HepG2 (cell line): ENCODE data around the gene TIMM44. TPM values are rescaled to one million over a fixed set of nuclear protein-coding genes. Genes with fewer than 3 reads are reported as not detected.
A peak's percentile ranks its signal among the peaks of the same experiment; 100 is the strongest.

ENCODE experiments used
- CCAR2 ChIP-seq: fragments of 200-400 bp; formaldehyde crosslinking; optimal IDR thresholded peaks from 2 replicates; pipeline ENCODE3; 2018; ENCODE audit warnings: low read depth, mild to moderate bottlenecking, low read length, moderate library complexity
- ELF4 ChIP-seq: sonication (generic); formaldehyde crosslinking; IDR thresholded peaks from 2 replicates; pipeline ENCODE4 v1.5.0; 2020; ENCODE audit warnings: missing genetic modification reagents, mild to moderate bottlenecking, moderate library complexity, borderline replicate concordance
- HCFC1 ChIP-seq: fragments of 150-350 bp; IDR thresholded peaks from 2 replicates; pipeline ENCODE4 v1.6.1; 2014; ENCODE audit warnings: low read depth, low read length
- HMG20A ChIP-seq: IDR thresholded peaks from 2 replicates; pipeline ENCODE4 v1.6.1; 2016; ENCODE audit warnings: borderline replicate concordance
- HNRNPK ChIP-seq: fragments of 200-400 bp; formaldehyde crosslinking; IDR thresholded peaks from 2 replicates; pipeline ENCODE4 v1.6.1; 2018; ENCODE audit warnings: low read length, low read depth, moderate library complexity, mild to moderate bottlenecking; ENCODE audit not compliant: poor library complexity, severe bottlenecking
- SALL1 ChIP-seq: sonication (generic); formaldehyde crosslinking; IDR thresholded peaks from 2 replicates; pipeline ENCODE4 v1.8.0; 2022; ENCODE audit warnings: mild to moderate bottlenecking, missing genetic modification reagents
- YEATS4 ChIP-seq: sonication (generic); formaldehyde crosslinking; IDR thresholded peaks from 2 replicates; pipeline ENCODE4 v1.4.0; 2020; ENCODE audit warnings: missing genetic modification reagents, borderline replicate concordance
- YY1 ChIP-seq: IDR thresholded peaks from 2 replicates; pipeline ENCODE4 v1.6.1; 2011; ENCODE audit warnings: low read length, low read depth, moderate library complexity, mild to moderate bottlenecking; ENCODE audit not compliant: insufficient read depth, insufficient replicate concordance
- ZNF274 ChIP-seq: sonication (generic); formaldehyde crosslinking; IDR thresholded peaks from 2 replicates; pipeline ENCODE4 v1.5.1; 2020; ENCODE audit warnings: mild to moderate bottlenecking, missing genetic modification reagents
- ZNF431 ChIP-seq: sonication (generic); formaldehyde crosslinking; IDR thresholded peaks from 2 replicates; pipeline ENCODE4 v1.9.0; 2022; ENCODE audit warnings: missing genetic modification reagents, low read depth, mild to moderate bottlenecking, borderline replicate concordance
- ZNF432 ChIP-seq: sonication (generic); formaldehyde crosslinking; IDR thresholded peaks from 2 replicates; pipeline ENCODE4 v1.5.0; 2020; ENCODE audit warnings: missing genetic modification reagents, mild to moderate bottlenecking, borderline replicate concordance
- ZNF446 ChIP-seq: sonication (generic); formaldehyde crosslinking; IDR thresholded peaks from 2 replicates; pipeline ENCODE4 v1.5.0; 2020; ENCODE audit warnings: mild to moderate bottlenecking, missing genetic modification reagents
- ZNF547 ChIP-seq: sonication (generic); formaldehyde crosslinking; IDR thresholded peaks from 2 replicates; pipeline ENCODE4 v1.5.1; 2020; ENCODE audit warnings: mild to moderate bottlenecking, missing genetic modification reagents
- ZNF552 ChIP-seq: sonication (generic); formaldehyde crosslinking; IDR thresholded peaks from 2 replicates; pipeline ENCODE4 v1.9.0; 2022; ENCODE audit warnings: missing genetic modification reagents, mild to moderate bottlenecking, borderline replicate concordance
- polyA plus RNA-seq, 8 experiments: library from polyadenylated mRNA; depleted of rRNA in 3 of 8; stranded (reverse) in 7 of 8; unstranded in 1 of 8; fragments of >200 nt; fragmentation: Illumina TruSeq in 4 of 8; extraction: Trizol in 4 of 8; gene quantifications; 2 replicates each; pipeline versions ENCODE4 v1.2.1 to v1.2.3, GENCODE V29; 2011 to 2016; ENCODE audit warnings: low read depth in 4 of 8, missing spikeins in 1 of 8, mixed read lengths in 1 of 8; ENCODE audit not compliant: insufficient read depth in 1 of 8
- total RNA-seq, 5 experiments: library from RNA; depleted of rRNA; stranded (reverse); fragments of >200 nt; fragmentation: Illumina TruSeq; extraction: Trizol; gene quantifications; 2 replicates each; pipeline ENCODE4 v1.2.3, GENCODE V29; 2016; ENCODE audit warnings: low read depth in 1 of 5
- TF ChIP-seq, protein P1 (sequence below): sonication (generic); formaldehyde crosslinking; conservative IDR thresholded peaks from 2 replicates; pipeline ENCODE4 v1.5.0; 2020; ENCODE audit warnings: missing genetic modification reagents
- TF ChIP-seq, protein P2 (sequence below): sonication (generic); formaldehyde crosslinking; IDR thresholded peaks from 2 replicates; pipeline ENCODE4 v1.5.1; 2020; ENCODE audit warnings: missing genetic modification reagents, mild to moderate bottlenecking, borderline replicate concordance
- TF ChIP-seq, protein P3 (sequence below): sonication (generic); formaldehyde crosslinking; IDR thresholded peaks from 2 replicates; pipeline ENCODE4 v1.5.0; 2020; ENCODE audit warnings: missing genetic modification reagents
- TF ChIP-seq, protein P4 (sequence below): IDR thresholded peaks from 2 replicates; pipeline ENCODE4 v1.6.1; 2016; ENCODE audit warnings: mild to moderate bottlenecking
- TF ChIP-seq, protein P5 (sequence below): IDR thresholded peaks from 2 replicates; pipeline ENCODE4 v1.6.1; 2016; ENCODE audit warnings: low read depth, borderline replicate concordance

The TIMM44 gene
- total and polyA plus RNA-seq, 2 of the 13 experiments (the other 11 are each of a cell fraction or from before 2014, with no cell fraction given), result 42.9 to 72.6 TPM

DNA sequence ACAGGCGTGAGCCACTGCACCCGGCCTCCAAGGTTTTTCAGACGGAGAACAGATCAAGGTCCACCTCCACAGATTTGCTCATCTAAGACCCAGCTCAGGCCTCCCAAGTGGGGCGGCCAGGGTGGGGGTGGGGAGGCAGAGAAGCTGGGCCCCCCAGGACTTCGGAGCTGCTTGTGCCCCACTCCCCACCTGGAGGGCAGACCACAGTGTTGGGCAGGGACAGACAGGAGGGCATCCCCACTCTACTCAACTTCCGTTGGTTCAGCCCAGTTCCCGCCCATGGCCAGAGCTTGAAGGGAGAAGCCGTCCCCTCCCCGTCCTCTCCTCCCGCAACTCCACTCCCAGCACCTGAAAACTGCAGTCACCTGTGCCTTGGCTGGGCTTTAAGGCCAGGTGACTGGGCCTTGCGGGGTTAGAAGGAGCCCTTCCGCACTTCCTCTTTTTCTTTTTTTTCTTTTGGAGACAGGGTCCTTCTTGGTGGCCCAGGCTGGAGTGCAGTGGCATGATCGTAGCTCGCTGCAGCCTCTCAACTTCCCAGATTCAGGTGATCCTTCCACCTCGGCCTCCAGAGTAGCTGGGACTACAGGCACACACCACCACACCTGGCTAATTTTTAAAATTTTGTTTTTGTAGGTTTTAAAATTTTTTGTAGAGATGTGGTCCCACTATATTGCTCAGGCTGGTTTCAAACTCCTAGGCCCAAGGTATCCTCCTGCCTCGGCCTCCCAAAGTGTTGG is 55.9 kb downstream of the TIMM44 start (continued):
- TF ChIP-seq HMG20A (CRISPR knock-in tag) (no peak), ZNF274 (CRISPR knock-in tag) (peak; percentile 60; the same call in 1 of the 2 replicates), ZNF446 (CRISPR knock-in tag) (no peak), HNRNPK (no peak), ZNF547 (CRISPR knock-in tag) (peak; percentile 10; the same call in 1 of the 2 replicates), ZNF431 (no peak), HCFC1 (no peak), YY1 (no peak), ELF4 (CRISPR knock-in tag) (no peak), ZNF552 (CRISPR knock-in tag) (0 out of 2 replicates have a peak, but pooled peaks have one; percentile 35), ZNF432 (CRISPR knock-in tag) (no peak), CCAR2 (no peak), YEATS4 (CRISPR knock-in tag) (peak; percentile 39; the same call in 1 of the 2 replicates), SALL1 (peak; percentile 38)
- TF ChIP-seq, protein P1, sequence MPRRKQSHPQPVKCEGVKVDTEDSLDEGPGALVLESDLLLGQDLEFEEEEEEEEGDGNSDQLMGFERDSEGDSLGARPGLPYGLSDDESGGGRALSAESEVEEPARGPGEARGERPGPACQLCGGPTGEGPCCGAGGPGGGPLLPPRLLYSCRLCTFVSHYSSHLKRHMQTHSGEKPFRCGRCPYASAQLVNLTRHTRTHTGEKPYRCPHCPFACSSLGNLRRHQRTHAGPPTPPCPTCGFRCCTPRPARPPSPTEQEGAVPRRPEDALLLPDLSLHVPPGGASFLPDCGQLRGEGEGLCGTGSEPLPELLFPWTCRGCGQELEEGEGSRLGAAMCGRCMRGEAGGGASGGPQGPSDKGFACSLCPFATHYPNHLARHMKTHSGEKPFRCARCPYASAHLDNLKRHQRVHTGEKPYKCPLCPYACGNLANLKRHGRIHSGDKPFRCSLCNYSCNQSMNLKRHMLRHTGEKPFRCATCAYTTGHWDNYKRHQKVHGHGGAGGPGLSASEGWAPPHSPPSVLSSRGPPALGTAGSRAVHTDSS, result no peak
- TF ChIP-seq, protein P2, sequence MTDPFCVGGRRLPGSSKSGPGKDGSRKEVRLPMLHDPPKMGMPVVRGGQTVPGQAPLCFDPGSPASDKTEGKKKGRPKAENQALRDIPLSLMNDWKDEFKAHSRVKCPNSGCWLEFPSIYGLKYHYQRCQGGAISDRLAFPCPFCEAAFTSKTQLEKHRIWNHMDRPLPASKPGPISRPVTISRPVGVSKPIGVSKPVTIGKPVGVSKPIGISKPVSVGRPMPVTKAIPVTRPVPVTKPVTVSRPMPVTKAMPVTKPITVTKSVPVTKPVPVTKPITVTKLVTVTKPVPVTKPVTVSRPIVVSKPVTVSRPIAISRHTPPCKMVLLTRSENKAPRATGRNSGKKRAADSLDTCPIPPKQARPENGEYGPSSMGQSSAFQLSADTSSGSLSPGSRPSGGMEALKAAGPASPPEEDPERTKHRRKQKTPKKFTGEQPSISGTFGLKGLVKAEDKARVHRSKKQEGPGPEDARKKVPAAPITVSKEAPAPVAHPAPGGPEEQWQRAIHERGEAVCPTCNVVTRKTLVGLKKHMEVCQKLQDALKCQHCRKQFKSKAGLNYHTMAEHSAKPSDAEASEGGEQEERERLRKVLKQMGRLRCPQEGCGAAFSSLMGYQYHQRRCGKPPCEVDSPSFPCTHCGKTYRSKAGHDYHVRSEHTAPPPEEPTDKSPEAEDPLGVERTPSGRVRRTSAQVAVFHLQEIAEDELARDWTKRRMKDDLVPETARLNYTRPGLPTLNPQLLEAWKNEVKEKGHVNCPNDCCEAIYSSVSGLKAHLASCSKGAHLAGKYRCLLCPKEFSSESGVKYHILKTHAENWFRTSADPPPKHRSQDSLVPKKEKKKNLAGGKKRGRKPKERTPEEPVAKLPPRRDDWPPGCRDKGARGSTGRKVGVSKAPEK (CRISPR knock-in tag), result no peak
- TF ChIP-seq, protein P3, sequence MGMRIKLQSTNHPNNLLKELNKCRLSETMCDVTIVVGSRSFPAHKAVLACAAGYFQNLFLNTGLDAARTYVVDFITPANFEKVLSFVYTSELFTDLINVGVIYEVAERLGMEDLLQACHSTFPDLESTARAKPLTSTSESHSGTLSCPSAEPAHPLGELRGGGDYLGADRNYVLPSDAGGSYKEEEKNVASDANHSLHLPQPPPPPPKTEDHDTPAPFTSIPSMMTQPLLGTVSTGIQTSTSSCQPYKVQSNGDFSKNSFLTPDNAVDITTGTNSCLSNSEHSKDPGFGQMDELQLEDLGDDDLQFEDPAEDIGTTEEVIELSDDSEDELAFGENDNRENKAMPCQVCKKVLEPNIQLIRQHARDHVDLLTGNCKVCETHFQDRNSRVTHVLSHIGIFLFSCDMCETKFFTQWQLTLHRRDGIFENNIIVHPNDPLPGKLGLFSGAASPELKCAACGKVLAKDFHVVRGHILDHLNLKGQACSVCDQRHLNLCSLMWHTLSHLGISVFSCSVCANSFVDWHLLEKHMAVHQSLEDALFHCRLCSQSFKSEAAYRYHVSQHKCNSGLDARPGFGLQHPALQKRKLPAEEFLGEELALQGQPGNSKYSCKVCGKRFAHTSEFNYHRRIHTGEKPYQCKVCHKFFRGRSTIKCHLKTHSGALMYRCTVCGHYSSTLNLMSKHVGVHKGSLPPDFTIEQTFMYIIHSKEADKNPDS, result no peak
- TF ChIP-seq, protein P4, sequence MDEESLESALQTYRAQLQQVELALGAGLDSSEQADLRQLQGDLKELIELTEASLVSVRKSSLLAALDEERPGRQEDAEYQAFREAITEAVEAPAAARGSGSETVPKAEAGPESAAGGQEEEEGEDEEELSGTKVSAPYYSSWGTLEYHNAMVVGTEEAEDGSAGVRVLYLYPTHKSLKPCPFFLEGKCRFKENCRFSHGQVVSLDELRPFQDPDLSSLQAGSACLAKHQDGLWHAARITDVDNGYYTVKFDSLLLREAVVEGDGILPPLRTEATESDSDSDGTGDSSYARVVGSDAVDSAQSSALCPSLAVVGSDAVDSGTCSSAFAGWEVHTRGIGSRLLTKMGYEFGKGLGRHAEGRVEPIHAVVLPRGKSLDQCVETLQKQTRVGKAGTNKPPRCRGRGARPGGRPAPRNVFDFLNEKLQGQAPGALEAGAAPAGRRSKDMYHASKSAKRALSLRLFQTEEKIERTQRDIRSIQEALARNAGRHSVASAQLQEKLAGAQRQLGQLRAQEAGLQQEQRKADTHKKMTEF (CRISPR knock-in tag), result no peak
- TF ChIP-seq, protein P5, sequence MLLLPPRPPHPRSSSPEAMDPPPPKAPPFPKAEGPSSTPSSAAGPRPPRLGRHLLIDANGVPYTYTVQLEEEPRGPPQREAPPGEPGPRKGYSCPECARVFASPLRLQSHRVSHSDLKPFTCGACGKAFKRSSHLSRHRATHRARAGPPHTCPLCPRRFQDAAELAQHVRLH (CRISPR knock-in tag), result no peak
